HG03432 (cell line): Measurements from ENCODE around the gene SMARCD1.

ENCODE experiments used
- ATAC-seq: cut with Tn5 transposase; IDR thresholded peaks from one replicate; pipeline ENCODE4 v1.9.1; 2021; ENCODE audit warnings: mild to moderate bottlenecking, moderate library complexity; ENCODE audit not compliant: unreplicated experiment

SMARCD1 gene

GRCh38 chr12:50057000-50057841 lies 27.9 kb upstream of the SMARCD1 start, which contains the start of gene ASIC1:
ASIC1 (plus strand) TSS chr12:50057596; CDS start chr12:50058767, 1,171 bp downstream.
- no peak for ATAC-seq

- no peak for ATAC-seq
Observed at GRCh38 chr12:50057896-50058670, 27.1 kb upstream of the SMARCD1 start.

- ATAC-seq = no peak
Observed at GRCh38 chr12:50058743-50059312, 26.3 kb upstream of the SMARCD1 start.

- no peak for ATAC-seq
Observed at GRCh38 chr12:50059440-50060119, 25.6 kb upstream of the SMARCD1 start.

GRCh38 chr12:50060120-50060468 lies 25.0 kb upstream of the SMARCD1 start:
- ATAC-seq = no peak

- no peak for ATAC-seq
Observed at GRCh38 chr12:50061171-50061570, 24.0 kb upstream of the SMARCD1 start.

GRCh38 chr12:50061946-50062686 lies 23.0 kb upstream of the SMARCD1 start:
- ATAC-seq = no peak

- no peak for ATAC-seq
Observed at GRCh38 chr12:50062728-50063460, 22.2 kb upstream of the SMARCD1 start.

- ATAC-seq = no peak
Observed at GRCh38 chr12:50065726-50066310, 19.3 kb upstream of the SMARCD1 start.

- ATAC-seq = no peak
Observed at GRCh38 chr12:50066402-50066801, 18.7 kb upstream of the SMARCD1 start.

GRCh38 chr12:50069069-50069468 lies 16.1 kb upstream of the SMARCD1 start:
- ATAC-seq = no peak

- no peak for ATAC-seq
Observed at GRCh38 chr12:50069539-50069938, 15.6 kb upstream of the SMARCD1 start.

- no peak for ATAC-seq
Observed at GRCh38 chr12:50070314-50071060, 14.7 kb upstream of the SMARCD1 start.

GRCh38 chr12:50072198-50072907 lies 12.8 kb upstream of the SMARCD1 start:
- ATAC-seq = no peak

GRCh38 chr12:50073206-50073605 lies 11.9 kb upstream of the SMARCD1 start:
- no peak for ATAC-seq

- ATAC-seq = no peak
Observed at GRCh38 chr12:50073712-50074111, 11.4 kb upstream of the SMARCD1 start.

GRCh38 chr12:50074936-50075807 lies 10.0 kb upstream of the SMARCD1 start:
- peak; percentile 77 for ATAC-seq
